IMR-90 (cell line): Measurements from ENCODE around the gene RIMBP2.

Source experiments
- BHLHE40 ChIP-seq: fragments of 150-350 bp; IDR thresholded peaks from 2 replicates; pipeline ENCODE4 v1.6.1; 2016; ENCODE audit warnings: mild to moderate bottlenecking, low read depth, low read length
- CHD1 ChIP-seq: IDR thresholded peaks from 2 replicates; pipeline ENCODE4 v1.6.1; 2012; ENCODE audit warnings: low read depth, low read length, improper control_type of control experiment
- CTCF ChIP-seq: conservative IDR thresholded peaks from 2 replicates; pipeline ENCODE4 v1.5.1; 2012; ENCODE audit warnings: mild to moderate bottlenecking, low read depth, low read length, improper control_type of control experiment
- ELK1 ChIP-seq: fragments of 150-350 bp; IDR thresholded peaks from 2 replicates; pipeline ENCODE4 v1.6.1; 2016; ENCODE audit warnings: low read depth, mild to moderate bottlenecking, low read length, moderate library complexity, borderline replicate concordance
- FOS ChIP-seq: fragments of 150-350 bp; IDR thresholded peaks from 2 replicates; pipeline ENCODE4 v1.6.1; 2016; ENCODE audit warnings: low read depth, low read length
- MAZ ChIP-seq: IDR thresholded peaks from 2 replicates; pipeline ENCODE4 v1.6.1; 2012; ENCODE audit warnings: low read depth, mild to moderate bottlenecking, low read length, improper control_type of control experiment, moderate library complexity, borderline replicate concordance
- MXI1 ChIP-seq: IDR thresholded peaks from 2 replicates; pipeline ENCODE4 v1.6.1; 2012; ENCODE audit warnings: low read depth, mild to moderate bottlenecking, low read length, moderate library complexity, borderline replicate concordance
- POLR2A ChIP-seq: IDR thresholded peaks from 2 replicates; pipeline ENCODE4 v1.6.1; 2012; ENCODE audit warnings: mild to moderate bottlenecking, low read depth, low read length
- RAD21 ChIP-seq: IDR thresholded peaks from 2 replicates; pipeline ENCODE4 v1.6.1; 2012; ENCODE audit warnings: low read length, improper control_type of control experiment
- RFX5 ChIP-seq: IDR thresholded peaks from 2 replicates; pipeline ENCODE4 v1.8.0; 2012; ENCODE audit warnings: low read depth, mild to moderate bottlenecking, low read length, moderate library complexity
- SMC3 ChIP-seq: fragments of 150-350 bp; IDR thresholded peaks from 2 replicates; pipeline ENCODE4 v1.6.1; 2016; ENCODE audit warnings: low read depth, mild to moderate bottlenecking, antibody characterized with exemption, low read length, moderate library complexity
- USF2 ChIP-seq: fragments of 150-350 bp; IDR thresholded peaks from 2 replicates; pipeline ENCODE4 v1.6.1; 2017; ENCODE audit warnings: mild to moderate bottlenecking, antibody characterized with exemption, low read length, low read depth

GRCh38 chr12:130441771-130442760 lies 274.0 kb downstream of the RIMBP2 start:
- TF ChIP-seq CTCF (no peak), POLR2A (no peak), RAD21 (no peak), FOS (no peak), ELK1 (no peak), SMC3 (no peak), USF2 (no peak), MXI1 (no peak), BHLHE40 (no peak), RFX5 (no peak), CHD1 (no peak), MAZ (no peak)
